ENCODE measurements around the gene IQGAP2. TPM values are rescaled to one million over a fixed set of nuclear protein-coding genes. Genes with fewer than 3 reads are reported as not detected.

The IQGAP2 gene
- polyA plus RNA-seq, 10 donors: 9.9 to 28.4 (median 14.7) TPM

DNA sequence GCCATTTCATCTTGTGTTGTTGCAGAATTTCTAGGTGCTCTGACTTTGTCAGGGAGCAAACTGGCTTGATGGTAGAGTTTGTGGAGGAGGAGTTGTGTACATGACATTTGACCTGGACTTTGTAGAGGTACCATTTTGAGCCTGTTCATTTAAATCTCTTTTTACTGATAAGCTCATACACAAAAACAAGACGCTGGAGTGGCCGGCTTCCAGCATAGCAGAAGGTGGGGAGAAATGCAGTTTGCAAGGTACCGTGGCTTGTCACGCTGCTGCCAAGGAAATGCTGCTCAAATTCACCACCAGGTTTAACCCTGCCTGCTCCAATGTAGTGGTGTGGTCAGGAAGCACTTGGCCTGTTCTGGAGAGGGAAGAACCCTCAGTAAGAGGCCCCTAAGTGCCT is 18.9 kb upstream of the IQGAP2 start:
- DNase-seq: no peak

DNA sequence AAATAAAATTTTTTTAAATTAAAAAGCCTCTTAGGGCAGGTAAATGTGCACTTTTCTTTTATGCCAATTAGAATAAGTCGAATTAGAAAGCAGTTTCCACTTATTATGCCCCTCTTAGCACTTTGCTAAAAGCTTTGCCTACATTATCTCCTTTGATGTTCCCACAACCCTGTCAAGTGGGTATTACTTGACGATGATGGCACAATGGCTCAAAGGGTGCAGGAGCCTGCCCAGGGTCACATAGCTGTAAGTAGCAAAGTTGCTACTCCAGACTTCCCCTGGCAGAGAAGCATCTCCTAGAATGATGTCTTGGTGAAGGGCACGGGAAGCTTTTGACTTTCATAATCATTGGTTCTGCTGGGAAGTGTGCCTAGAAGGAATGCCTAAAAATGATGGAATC is 18.4 kb upstream of the IQGAP2 start:
- no peak for DNase-seq

DNA sequence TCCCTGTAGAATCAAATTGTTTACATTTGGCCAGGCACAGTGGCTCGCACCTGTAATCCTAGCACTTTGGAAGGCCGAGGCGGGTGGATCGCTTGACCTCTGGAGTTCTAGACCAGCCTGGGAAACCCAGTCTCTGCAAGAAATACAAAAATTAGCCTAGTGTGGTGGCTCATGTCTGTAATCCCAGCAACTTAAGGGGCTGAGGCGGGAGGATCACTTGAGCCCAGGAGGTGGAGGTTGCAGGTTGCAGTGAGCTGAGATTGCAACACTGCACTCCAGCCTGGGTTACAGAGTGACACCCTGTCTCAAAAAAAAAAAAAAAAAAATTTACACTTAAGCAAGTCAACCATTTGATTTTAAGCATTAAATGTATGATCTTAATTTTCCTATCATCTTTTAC is 17.5 kb upstream of the IQGAP2 start:
- no peak for DNase-seq

DNA sequence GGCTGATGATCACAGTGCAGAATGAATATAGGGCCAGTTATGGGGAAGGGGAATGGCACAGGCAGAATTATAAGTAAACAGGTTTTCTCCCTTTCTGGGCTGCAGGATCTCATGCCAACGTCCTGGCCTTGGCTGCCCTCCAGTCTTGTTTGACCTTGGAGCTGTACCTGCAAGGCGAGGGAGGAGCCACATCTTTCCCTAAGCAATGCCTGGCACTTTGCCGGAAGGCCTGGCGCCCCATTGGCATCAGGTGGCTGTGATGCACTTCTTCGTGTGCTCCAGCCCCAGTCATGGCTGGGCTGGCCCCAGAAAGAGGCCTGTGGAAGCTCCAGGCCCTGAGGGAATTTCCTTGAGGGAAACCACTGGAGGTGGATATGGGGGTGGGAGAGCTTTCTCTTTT is 16.7 kb upstream of the IQGAP2 start:
- DNase-seq: no peak

DNA sequence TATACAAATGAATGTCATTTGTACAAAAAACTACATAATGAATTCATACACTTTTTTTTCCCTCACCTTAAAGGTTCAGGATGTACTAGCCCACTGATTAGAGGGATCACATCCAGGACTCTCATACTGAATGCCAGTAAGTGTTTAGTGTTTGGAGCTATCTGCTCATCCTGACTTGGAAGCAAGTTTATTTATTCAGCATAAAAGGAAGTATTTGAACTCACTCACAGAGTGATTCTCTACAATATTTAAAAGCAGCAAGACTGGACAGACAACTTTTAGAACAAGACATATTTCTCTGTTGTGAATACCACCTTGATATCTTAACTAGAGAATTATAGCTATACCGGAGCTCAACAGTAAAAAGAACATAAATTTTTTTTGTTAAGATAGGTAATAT is 14.8 kb upstream of the IQGAP2 start:
- DNase-seq: no peak

DNA sequence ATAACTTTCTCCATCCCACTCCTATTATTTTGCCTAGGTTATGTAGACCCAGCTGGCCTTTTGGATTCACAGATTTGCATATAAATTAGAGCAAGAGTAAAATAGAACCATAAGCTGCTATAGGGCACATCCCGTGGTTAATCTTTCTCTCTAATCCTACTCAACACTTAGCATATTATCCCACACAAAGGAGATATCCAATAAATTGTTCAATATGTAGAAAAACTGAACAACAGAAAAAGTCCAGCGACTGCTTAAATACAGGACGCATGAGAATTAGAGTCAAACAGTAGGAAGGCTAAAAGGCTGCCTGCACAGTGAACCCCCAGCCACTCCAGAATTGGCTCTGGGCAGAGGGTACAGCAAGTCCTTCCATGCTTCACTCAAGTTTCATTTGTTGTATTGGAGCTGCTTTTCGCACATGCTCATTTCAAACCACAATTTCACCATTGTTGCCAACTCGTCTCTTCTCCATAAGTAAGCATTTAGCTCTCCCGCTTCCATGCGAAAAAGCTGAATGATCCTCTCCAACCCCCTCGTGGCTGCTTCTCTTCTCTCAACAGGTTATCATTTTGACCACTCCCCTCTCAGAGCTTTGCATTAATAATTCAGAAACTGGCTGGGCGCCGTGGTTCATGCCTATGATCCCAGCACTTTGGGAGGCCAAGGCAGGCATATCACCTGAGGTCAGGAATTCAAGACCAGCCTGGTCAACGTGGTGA is 14.1 kb upstream of the IQGAP2 start:
- DNase-seq: no peak

DNA sequence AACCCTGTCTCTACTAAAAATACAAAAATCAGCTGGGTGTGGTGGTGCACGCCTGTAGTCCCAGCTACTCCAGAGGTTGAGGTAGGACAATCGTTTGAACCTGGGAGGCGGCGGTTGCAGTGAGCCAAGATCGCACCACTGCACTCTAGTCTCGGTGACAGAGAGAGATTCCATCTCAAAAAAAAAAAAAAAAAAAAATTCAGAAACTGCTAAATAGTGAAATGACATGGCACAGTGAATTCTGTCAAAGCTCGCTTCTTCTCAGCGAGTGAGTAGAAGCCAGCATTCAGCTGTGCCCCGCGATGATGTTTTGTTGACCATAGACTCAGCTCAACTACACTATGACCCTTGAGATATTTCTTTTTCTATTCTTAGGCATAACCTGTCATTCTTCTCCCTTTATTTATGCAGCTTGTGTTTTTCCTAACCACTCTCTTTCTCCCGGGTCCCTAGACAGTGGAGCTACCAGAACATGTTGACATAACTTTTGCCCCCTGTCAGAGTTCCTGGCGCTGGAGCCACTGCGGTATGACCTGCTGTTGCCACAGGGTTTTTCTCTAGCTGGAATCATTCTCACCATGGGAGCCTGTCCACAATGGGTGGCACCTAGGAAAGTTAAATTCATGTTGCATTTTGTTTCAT is 13.5 kb upstream of the IQGAP2 start:
- DNase-seq: no peak

DNA sequence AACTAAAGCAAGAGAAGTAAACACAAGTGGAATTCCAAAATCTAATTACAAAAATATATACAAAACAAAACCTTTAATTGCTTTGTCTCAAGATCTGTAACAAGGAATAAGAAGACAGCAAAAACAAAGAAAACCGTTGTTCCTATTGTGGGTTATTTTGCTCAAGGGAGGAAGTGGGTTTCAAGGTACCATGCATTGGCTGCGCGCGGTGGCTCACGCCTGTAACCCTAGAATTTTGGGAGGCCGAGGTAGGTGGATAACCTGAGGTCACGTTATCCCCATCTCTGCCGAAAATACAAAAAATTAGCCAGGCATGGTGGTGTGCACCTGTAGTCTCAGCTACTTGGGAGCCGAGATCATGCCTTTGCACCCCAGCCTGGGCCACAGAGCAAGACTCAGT is 12.1 kb upstream of the IQGAP2 start:
- no peak for DNase-seq

DNA sequence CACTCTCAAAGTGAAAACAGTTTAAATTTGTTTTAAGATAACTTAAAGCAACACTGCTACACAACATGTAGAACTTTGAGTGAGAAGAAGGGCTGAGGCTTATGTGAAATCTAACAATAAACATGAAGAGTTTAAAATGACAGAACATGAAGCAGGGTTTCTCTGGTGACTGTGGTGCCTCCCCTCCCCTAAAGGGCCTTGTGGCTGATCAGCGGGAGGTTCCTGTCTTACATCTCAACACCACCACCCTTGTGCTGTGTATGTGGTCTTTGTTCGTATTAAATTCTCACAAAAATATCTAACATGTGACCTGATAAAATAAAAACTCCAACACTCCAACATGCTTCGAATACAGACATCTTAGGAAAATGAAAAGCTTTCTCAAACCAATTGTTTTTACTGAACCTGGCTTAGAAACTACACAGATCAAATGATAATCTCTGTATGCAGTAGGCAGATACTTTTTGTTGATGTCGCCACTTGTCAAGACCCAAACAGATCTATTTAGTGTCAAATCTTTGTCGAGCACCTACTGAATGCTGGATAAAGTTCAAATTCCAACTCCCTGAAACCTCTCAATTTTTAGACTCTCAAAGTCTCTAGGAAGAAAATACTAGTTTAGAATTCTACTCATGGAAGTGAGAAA is 9.9 kb upstream of the IQGAP2 start:
- no peak for DNase-seq

DNA sequence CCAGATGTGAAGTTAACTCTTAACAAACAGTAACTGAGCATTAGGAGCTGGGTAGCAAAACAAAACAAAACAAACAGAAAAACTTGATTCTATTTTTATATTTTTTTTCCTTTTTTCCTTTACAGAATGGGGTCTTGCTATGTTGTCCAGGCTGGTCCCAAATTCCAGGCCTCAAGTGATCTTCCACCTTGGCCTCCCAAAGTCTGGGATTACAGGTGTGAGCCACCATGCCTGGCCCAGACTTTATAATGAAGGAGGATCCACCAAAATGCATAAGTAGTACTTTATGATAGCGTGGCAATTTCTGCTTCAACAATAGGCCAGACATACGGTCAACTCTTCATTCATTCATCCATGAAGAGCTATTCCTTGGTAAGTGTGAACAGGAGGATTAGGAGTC is 5.9 kb upstream of the IQGAP2 start:
- no peak for DNase-seq

DNA sequence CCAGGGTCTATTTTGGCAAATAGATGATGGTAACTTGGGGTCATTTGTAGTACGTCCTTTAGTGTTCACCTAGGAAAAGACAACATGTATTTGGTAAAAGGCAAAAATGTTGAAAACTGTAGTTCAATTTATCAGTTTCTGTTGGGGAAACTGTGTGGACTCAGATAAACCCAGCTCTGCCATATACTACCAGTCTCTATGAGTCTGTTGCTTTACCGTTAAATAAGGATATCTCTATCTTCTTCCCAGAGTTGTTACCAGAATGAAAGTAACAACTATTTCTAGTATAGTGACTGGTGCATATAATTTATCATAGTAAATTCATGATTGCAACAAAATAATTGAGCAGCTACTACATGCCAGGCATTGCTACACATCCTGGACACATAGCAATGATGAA is 3.8 kb upstream of the IQGAP2 start:
- no peak for DNase-seq

DNA sequence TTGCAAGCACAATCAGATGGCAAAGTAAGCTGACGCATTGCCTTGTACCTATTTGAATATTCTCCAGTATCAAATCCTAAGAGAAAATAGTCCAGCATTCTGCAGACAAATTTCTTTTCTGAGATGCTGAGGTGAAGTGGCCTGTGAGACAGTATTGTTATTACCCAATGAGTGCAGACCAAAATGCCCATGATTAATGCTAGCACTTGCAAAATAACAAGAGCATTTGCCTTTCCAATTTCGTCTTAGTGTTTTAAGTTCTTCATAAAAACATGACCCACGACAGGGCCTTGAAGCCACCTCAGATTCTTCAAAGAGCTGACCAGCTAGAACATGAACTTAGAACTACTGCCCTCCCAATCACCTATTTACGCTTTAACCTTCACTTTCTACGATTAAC is 2.6 kb upstream of the IQGAP2 start:
- no peak for DNase-seq

DNA sequence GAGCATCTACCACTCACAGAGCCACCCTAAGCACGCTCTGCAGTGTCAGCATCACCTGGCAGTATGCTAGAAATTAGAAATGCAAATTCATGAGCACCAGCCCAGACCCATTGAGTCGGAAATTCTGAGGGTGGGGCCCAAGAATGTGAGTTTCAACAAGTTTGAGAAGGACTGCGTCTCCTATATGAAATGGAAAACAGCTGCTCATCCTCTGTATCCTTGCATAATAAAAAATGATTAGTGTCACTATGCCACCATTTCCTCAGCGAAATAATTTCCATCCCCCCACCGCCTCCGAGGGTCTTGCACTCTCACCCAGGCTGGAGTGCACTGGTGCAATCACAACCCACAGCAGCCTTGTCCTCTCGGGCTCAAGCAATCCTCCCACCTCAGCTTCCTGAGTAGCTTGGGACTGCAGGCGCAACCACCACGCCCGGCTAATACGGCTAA is 1.3 kb upstream of the IQGAP2 start:
- DNase-seq: peak in 1 of 3 donors; percentile 52

DNA sequence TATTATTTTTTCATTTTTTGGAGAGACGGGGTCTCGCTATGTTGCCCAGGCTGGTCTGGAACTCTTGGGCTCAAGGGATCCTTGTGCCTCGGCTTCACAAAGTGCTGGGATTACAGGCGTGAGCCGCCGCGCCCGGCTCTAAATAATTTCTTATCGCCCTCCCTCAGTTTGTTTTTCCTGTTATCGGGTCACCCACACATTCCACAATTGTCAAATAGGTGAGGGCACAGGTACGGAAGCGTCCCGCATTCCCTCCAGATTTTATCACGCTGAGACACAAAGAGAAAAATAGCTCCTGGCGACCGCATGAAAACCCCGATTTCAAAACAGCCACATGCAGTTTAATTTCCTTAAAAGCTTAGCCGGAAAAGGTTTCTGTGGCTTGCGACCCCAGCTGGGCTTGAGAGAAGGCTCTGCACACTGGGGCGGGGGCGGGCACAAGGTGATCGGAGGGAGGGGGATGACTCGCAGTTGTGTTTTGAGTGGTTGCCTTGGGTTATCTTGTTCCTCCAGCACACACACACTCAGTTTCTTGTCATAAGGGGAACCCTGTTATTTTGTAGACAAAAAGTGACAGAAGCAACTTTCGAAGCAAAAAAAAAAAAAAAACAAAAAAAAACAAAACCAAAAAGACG is 717 bp upstream of the IQGAP2 start:
- peak in 2 of 3 donors; percentile 62 to 75 for DNase-seq

DNA sequence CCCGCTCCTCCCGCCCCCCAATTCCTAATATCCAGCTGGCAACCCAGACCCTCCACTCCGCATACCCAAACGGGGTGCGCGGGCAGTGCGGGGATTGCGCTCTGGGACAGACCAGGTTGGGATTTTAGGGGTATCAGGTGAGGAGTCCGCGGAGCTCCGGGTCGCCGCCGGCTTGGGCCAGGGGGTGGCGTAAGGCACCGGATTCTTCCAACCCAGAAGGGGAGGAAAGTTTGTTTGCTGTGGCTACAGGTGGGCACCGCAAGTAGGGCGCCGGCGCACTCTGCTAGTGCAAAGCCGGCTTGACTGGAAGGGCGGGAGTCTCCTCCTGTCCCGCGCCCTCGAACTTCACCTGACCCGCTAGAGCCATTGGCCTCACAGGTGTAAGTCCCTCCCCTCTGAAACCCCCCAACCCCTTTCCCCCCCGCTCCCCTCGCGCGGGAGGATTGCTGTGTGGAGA is 709 bp downstream of the IQGAP2 start:
- peak in 2 of 3 donors; percentile 49 to 80 for DNase-seq

DNA sequence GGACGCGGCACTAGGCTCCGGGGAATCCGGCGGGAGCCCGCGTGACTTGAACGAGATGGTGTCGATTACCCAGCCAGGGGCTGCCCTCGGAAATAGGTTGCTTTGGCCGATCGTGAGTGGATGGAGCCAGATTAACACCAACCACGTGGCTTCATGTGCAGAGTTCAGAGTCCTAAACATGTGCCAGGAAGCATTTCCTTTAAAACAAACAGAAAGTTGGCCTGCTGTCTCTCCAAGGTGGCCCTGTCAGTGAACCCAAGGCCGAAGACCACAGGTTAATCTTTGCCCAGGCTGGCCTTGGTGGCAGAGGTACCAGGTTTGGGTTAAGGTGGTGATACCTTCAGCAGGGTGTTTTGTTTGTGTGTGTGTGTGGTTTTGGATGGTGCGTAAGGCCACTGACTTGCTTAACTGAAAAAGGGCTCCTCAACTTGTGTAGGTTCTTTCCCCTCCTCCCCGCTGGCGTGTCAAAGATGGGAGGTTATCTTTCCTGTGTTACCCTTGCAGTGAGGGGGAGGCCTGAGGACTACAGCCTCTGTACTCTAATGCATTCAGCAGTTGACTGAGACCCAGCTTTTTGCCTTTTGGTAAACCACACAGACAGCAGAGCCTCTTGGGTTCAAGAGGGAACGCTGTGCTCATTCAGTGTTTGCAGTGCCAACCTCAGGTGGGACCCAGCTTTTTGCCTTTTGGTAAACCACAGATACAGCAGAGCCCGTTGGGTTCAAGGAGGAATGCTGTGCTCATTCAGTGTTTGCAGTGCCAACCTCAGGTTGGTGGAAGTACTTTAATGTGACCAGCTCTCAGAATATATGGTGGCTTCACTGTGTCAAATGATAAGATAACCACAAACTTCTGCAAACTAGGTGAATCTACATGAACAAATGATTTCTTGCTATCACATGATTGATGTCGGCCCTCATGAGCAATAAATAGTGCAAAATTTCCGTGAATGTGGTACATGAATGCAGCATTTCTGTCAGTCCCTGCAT is 1.4 kb downstream of the IQGAP2 start:
- peak in 2 of 3 donors; percentile 26 to 59 for DNase-seq

DNA sequence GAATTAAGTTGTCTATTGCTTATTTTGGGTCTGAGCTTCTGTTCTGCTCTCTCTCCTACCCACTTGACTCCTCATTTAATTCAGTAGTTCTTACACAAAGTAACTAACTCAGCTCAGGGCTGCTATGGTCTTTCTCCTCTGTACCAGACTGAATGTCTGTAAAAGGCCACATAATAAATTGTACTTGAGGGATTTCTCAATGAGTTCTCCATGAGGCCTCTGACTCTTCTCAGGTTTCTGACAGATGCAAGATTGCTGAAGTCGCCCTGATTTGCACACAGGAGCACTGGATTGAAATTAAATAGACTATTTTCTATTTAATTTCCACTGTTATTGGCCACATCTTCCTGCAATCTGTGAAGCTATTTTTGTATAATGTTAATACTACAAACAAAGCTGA is 2.9 kb downstream of the IQGAP2 start:
- DNase-seq: peak in 1 of 3 donors; percentile 32

DNA sequence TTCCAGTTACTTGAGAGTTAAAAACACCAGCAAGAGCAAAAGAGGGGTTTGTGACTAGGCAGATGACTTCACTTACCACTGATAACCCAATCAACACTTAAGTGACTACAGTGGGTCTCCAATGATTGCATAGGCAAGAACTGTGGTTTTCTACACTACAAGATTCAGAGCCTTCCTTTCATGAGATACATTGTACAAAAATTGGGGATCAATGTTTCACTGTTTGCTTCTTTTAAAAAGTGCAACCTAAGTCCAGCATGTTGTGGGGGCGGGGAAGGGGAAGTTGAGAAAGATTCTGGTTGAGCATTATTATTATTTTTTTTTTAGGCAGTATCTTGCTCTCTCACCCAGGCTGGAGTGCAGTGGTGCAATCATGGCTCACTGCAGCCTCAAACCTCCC is 3.6 kb downstream of the IQGAP2 start:
- DNase-seq: no peak

DNA sequence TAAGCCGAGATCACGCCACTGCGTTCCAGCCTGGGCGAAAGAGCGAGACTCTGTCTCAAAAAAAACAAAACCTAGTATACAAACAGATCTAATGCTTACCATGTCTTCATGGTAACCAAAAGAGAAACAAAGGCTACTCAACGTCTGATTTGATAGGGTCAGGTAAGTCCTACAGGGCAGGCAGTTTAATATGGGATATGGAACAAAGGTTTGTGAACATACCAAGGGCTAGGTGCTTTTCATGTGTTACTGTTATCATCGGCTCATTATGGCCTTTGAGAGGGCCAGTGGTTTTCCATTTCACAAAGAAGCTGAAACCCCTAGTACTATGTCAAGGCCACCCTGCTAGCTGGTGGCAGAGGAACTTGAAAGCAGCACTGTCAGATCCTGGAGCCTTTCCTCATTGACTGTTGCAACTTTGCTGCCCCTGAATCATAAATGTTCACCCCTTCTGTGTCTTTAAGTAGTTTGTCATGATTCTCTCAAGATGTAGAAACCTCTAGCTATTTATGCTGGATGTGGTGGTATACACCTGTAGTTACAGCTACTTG is 5.1 kb downstream of the IQGAP2 start:
- no peak for DNase-seq

DNA sequence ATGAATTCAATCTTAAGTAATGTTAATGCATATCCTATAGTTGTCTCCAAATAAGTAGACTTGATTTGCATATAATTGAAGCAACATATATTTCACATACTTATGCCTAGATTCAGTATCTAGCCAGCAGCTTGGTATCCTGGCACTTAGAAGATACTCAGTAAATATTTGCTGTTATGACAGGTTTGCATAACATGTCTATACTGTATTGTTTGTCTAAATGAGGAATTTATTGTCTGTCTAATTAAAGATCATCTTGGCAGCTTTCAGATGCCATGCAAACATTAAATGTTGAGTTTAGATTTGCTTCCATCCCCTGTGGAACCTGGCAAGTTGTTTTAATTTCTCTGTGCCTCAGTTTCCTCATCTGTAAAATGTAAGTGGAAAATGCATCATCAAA is 9.4 kb downstream of the IQGAP2 start:
- DNase-seq: no peak

DNA sequence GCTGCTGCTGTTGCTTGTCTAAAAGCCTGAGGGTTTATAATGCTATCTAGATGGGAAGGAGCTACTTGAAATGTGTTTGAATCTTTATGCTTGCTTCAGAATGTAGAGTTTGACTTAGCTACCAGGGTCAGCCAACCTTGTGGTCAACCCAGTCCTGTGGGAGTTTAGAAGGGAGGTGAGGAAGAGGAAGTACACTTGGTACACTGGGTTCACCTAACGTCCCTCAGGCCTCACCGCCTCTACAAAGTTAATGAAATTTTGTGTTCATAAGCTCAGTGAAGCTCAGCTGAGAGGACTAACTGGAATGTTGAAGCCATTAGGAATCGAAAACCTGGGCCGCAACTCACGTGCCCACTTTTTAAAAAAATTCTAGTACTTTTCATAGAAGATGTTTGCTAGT is 10.7 kb downstream of the IQGAP2 start:
- DNase-seq: no peak

Measured in muscle of back (tissue), 11 donors.